ENCODE measurements around the gene ZNF358. TPM values are rescaled to one million over a fixed set of nuclear protein-coding genes. Genes with fewer than 3 reads are reported as not detected.

The ZNF358 gene
- total RNA-seq, result 100 to 1,000 TPM in 3 of 4 donors, 10 to 100 TPM in 1; 95.4 to 168 (median 137) TPM

- no peak for DNase-seq (ENCODE audit: extremely low spot score)
- peak within 1 kb of the TSS; percentile 88 to 93 (median 90) for H3K27ac ChIP-seq (replicated peaks in 1 of 4)
- TF ChIP-seq POLR2AphosphoS5 (IDR thresholded peaks at IDR 0.05) (peak in 1 of 2 donors; percentile 43), EP300 (IDR thresholded peaks at IDR 0.05) (no peak), CTCF (IDR thresholded peaks at IDR 0.05) (no peak), POLR2A (IDR thresholded peaks at IDR 0.05; ENCODE audit: low read depth) (no peak)
- H3K27me3 ChIP-seq, result no peaks in the 10 kb centered on the region
- intact Hi-C loops (cut with DNase I), result loop anchor here (5.0 kb wide), 1 partner anchor 118 kb away; no protein-coding TSS in a partner anchor
- peaks cover 21 to 38% (median 37%) of the 10 kb centered on the region in 4 donors for H3K4me1 ChIP-seq
- no peaks in the 10 kb centered on the region for H3K9me3 ChIP-seq
- 2% methylated on average over 22 of the region's 33 CpGs for WGBS
- peak within 1 kb of the TSS; percentile 77 to 91 (median 81) for H3K4me3 ChIP-seq
- H3K36me3 ChIP-seq, result peaks cover 11 to 19% (median 17%) of the 10 kb centered on the region in 4 donors
These were observed at the start of gene ZNF358 for GRCh38 chr19:7515645-7516151. Gene ZNF358 (plus strand): TSS chr19:7516103. CDS start chr19:7519243, 3,140 bp downstream.

- H3K9me3 ChIP-seq, result no peaks in the 10 kb centered on the region
- intact Hi-C loops (cut with DNase I), result no loop called here
- no peaks in the 10 kb centered on the region for H3K4me1 ChIP-seq
- peaks cover 66 to 100% (median 89%) of the 10 kb centered on the region in 4 donors for H3K36me3 ChIP-seq
- H3K4me3 ChIP-seq, result no peak overlapping the region
- TF ChIP-seq POLR2AphosphoS5 (IDR thresholded peaks at IDR 0.05), result no peak
- no peak for TF ChIP-seq CTCF (IDR thresholded peaks at IDR 0.05)
- no peak for TF ChIP-seq EP300 (IDR thresholded peaks at IDR 0.05)
- 93% methylated on average over 31 of the region's 86 CpGs for WGBS
- H3K27ac ChIP-seq (replicated peaks in 1 of 4), result no peak overlapping the region
- no peaks in the 10 kb centered on the region for H3K27me3 ChIP-seq
- DNase-seq (ENCODE audit: extremely low spot score), result no peak
These were observed 48.6 kb upstream of the ZNF358 start for GRCh38 chr19:7467009-7467989.

GRCh38 chr19:7468840-7469239 lies 47.1 kb upstream of the ZNF358 start:
- no peak for DNase-seq (ENCODE audit: extremely low spot score)
- no peak overlapping the region for H3K4me3 ChIP-seq
- H3K27ac ChIP-seq (replicated peaks in 1 of 4), result no peak overlapping the region
- intact Hi-C loops (cut with DNase I), result no loop called here
- H3K27me3 ChIP-seq, result no peaks in the 10 kb centered on the region
- H3K9me3 ChIP-seq, result no peaks in the 10 kb centered on the region
- 95% methylated on average over 12 of the region's 24 CpGs for WGBS
- H3K36me3 ChIP-seq, result peaks cover 52 to 90% (median 78%) of the 10 kb centered on the region in 4 donors
- no peaks in the 10 kb centered on the region for H3K4me1 ChIP-seq
- TF ChIP-seq CTCF (IDR thresholded peaks at IDR 0.05) (no peak), EP300 (IDR thresholded peaks at IDR 0.05) (no peak), POLR2AphosphoS5 (IDR thresholded peaks at IDR 0.05) (no peak), POLR2A (IDR thresholded peaks at IDR 0.05; ENCODE audit: low read depth) (no peak)

GRCh38 chr19:7469669-7470285 lies 46.1 kb upstream of the ZNF358 start:
- intact Hi-C loops (cut with DNase I), result no loop called here
- 86% methylated on average over 19 of the region's 31 CpGs for WGBS
- H3K36me3 ChIP-seq, result peaks cover 43 to 81% (median 68%) of the 10 kb centered on the region in 4 donors
- no peaks in the 10 kb centered on the region for H3K27me3 ChIP-seq
- H3K4me1 ChIP-seq, result no peaks in the 10 kb centered on the region
- no peak overlapping the region for H3K4me3 ChIP-seq
- no peak for DNase-seq (ENCODE audit: extremely low spot score)
- H3K27ac ChIP-seq (replicated peaks in 1 of 4), result no peak overlapping the region
- TF ChIP-seq POLR2A (IDR thresholded peaks at IDR 0.05; ENCODE audit: low read depth) (no peak), CTCF (IDR thresholded peaks at IDR 0.05) (no peak), POLR2AphosphoS5 (IDR thresholded peaks at IDR 0.05) (no peak), EP300 (IDR thresholded peaks at IDR 0.05) (no peak)
- H3K9me3 ChIP-seq, result no peaks in the 10 kb centered on the region

Data from esophagus muscularis mucosa (tissue), 4 donors.